H1 (cell line): ENCODE data around the gene TNFRSF13B. TPM values are rescaled to one million over a fixed set of nuclear protein-coding genes. Genes with fewer than 3 reads are reported as not detected.

Source experiments
- CTCF ChIA-PET: fragments of 300-600 bp; sonication (Branson Sonifier 250); formaldehyde crosslinking; loops from one replicate; lab custom pipeline; 2021; ENCODE audit not compliant: partially characterized antibody; lab: Charles Lee
- POLR2A ChIA-PET: fragments of 300-600 bp; sonication (Branson Sonifier 250); formaldehyde crosslinking; loops from one replicate; lab custom pipeline; 2021; ENCODE audit warnings: inconsistent platforms; ENCODE audit not compliant: partially characterized antibody; lab: Charles Lee
- DNase-seq, 2 experiments: peaks; one replicate each; pipeline versions ENCODE4 v3.0.0 to v3.0.0-alpha.2; 2010 to 2022; ENCODE audit warnings: low spot score in 2 of 2, low read depth in 1 of 2, mixed read lengths in 1 of 2
- FAIRE-seq: peaks from 2 replicates; lab custom pipeline; 2011; peaks lifted over from hg19 to GRCh38; lab: Jason Lieb, UNC
- H2AFZ ChIP-seq: 2 replicates; pipeline ENCODE4 v1.8.1; 2012; ENCODE audit warnings: low read length, inconsistent platforms
- H2AK5ac ChIP-seq: 2 replicates; pipeline ENCODE4 v1.6.1; 2013; ENCODE audit warnings: low read depth, low read length
- H2BK120ac ChIP-seq: replicated peaks from 2 replicates; pipeline ENCODE3; 2013; ENCODE audit warnings: low read depth, low read length, inconsistent platforms
- H2BK12ac ChIP-seq: 2 replicates; pipeline ENCODE4 v1.6.1; 2013; ENCODE audit warnings: low read depth, low read length
- H2BK15ac ChIP-seq: 2 replicates; pipeline ENCODE4 v1.6.1; 2013; ENCODE audit warnings: low read length
- H2BK20ac ChIP-seq: 2 replicates; pipeline ENCODE4 v1.6.1; 2013; ENCODE audit warnings: low read length
- H2BK5ac ChIP-seq: 2 replicates; pipeline ENCODE4 v1.6.1; 2013; ENCODE audit warnings: low read depth, low read length
- H3K14ac ChIP-seq: 2 replicates; pipeline ENCODE4 v1.6.1; 2013; ENCODE audit warnings: inconsistent platforms; ENCODE audit not compliant: insufficient read length
- H3K18ac ChIP-seq: 2 replicates; pipeline ENCODE4 v1.6.1; 2013; ENCODE audit warnings: low read length; ENCODE audit errors: extremely low read depth
- H3K23ac ChIP-seq: 2 replicates; pipeline ENCODE4 v1.6.1; 2013; ENCODE audit warnings: inconsistent platforms; ENCODE audit not compliant: insufficient read length
- H3K23me2 ChIP-seq: 2 replicates; pipeline ENCODE4 v1.6.1; 2013; ENCODE audit warnings: low read depth, low read length
- H3K27ac ChIP-seq: 2 replicates; pipeline ENCODE4 v1.6.1; 2011; ENCODE audit warnings: low read depth, low read length, inconsistent platforms
- H3K27me3 ChIP-seq, 4 experiments: replicated peaks in 1 of 4; 1 replicate in 1 of 4; 2 replicates in 3 of 4; pipeline versions ENCODE4 v1.6.1 to v1.8.1; 2011 to 2013; ENCODE audit warnings: low read length in 3 of 4, mild to moderate bottlenecking in 3 of 4, inconsistent platforms in 2 of 4, mixed read lengths in 2 of 4, moderate library complexity in 1 of 4; ENCODE audit not compliant: control insufficient read depth in 3 of 4, insufficient read depth in 3 of 4; ENCODE audit errors: extremely low read depth in 1 of 4
- H3K36me3 ChIP-seq, 4 experiments: 2 replicates each; pipeline versions ENCODE4 v1.6.1 to v1.8.1; 2011 to 2013; ENCODE audit warnings: mild to moderate bottlenecking in 4 of 4, low read length in 3 of 4, moderate library complexity in 2 of 4, control low read depth in 1 of 4, inconsistent platforms in 1 of 4; ENCODE audit not compliant: insufficient read depth in 4 of 4, control insufficient read depth in 2 of 4
- H3K4ac ChIP-seq: replicated peaks from 2 replicates; pipeline ENCODE3; 2013; ENCODE audit warnings: low read length, low read depth, mixed read lengths, inconsistent platforms; ENCODE audit not compliant: insufficient read length
- H3K4me1 ChIP-seq, 4 experiments: replicated peaks in 1 of 4; 1 replicate in 1 of 4; 2 replicates in 3 of 4; pipeline versions ENCODE4 v1.6.1 to v1.8.1; 2011 to 2013; ENCODE audit warnings: low read length in 3 of 4, inconsistent platforms in 2 of 4, mixed read lengths in 1 of 4; ENCODE audit not compliant: insufficient read depth in 4 of 4, control insufficient read depth in 3 of 4
- H3K4me2 ChIP-seq, 2 experiments: 2 replicates each; pipeline versions ENCODE4 v1.6.1 to v1.8.1; 2011 to 2013; ENCODE audit warnings: low read depth in 2 of 2, low read length in 2 of 2, control low read depth in 1 of 2, inconsistent platforms in 1 of 2, mild to moderate bottlenecking in 1 of 2; ENCODE audit not compliant: insufficient read depth in 1 of 2
- H3K4me3 ChIP-seq, 4 experiments: fragments of 200-600, 300-600 bp in 1 of 4; sonication (generic), shearing (Covaris generic), sonication (Bioruptor Twin) in 1 of 4; 2 replicates each; pipeline versions ENCODE4 v1.5.1 to v1.8.1; 2011 to 2016; ENCODE audit warnings: low read length in 4 of 4, low read depth in 3 of 4, control low read depth in 2 of 4, inconsistent platforms in 2 of 4, mild to moderate bottlenecking in 2 of 4, mixed read lengths in 1 of 4, moderate library complexity in 1 of 4; ENCODE audit not compliant: insufficient read depth in 2 of 4; ENCODE audit errors: extremely low read depth in 1 of 4
- H3K56ac ChIP-seq: replicated peaks from 2 replicates; pipeline ENCODE3; 2013; ENCODE audit warnings: low read depth, mild to moderate bottlenecking, mixed read lengths, low read length, inconsistent platforms; ENCODE audit not compliant: insufficient read length
- H3K79me1 ChIP-seq: 2 replicates; pipeline ENCODE4 v1.6.1; 2013; ENCODE audit warnings: low read depth, low read length, control low read depth
- H3K79me2 ChIP-seq, 2 experiments: 2 replicates each; pipeline versions ENCODE4 v1.6.1 to v1.8.1; 2012 to 2013; ENCODE audit warnings: low read length in 2 of 2, mild to moderate bottlenecking in 2 of 2, inconsistent platforms in 1 of 2; ENCODE audit not compliant: insufficient read depth in 2 of 2, control insufficient read depth in 1 of 2
- H3K9ac ChIP-seq, 4 experiments: replicated peaks in 1 of 4; 1 replicate in 1 of 4; 2 replicates in 3 of 4; pipeline versions ENCODE4 v1.6.1 to v1.8.1; 2011 to 2013; ENCODE audit warnings: low read depth in 3 of 4, low read length in 3 of 4, control low read depth in 2 of 4, mild to moderate bottlenecking in 2 of 4, moderate library complexity in 2 of 4, inconsistent platforms in 1 of 4; ENCODE audit errors: extremely low read depth in 1 of 4
- H3K9me3 ChIP-seq, 2 experiments: 2 replicates each; pipeline versions ENCODE4 v1.6.1 to v1.8.1; 2012 to 2013; ENCODE audit warnings: mild to moderate bottlenecking in 2 of 2, moderate library complexity in 2 of 2, control low read depth in 1 of 2, inconsistent platforms in 1 of 2, low read depth in 1 of 2, low read length in 1 of 2, mixed read lengths in 1 of 2; ENCODE audit not compliant: insufficient read depth in 2 of 2
- H4K20me1 ChIP-seq, 2 experiments: replicated peaks in 1 of 2; 2 replicates each; pipeline versions ENCODE3 to v1.8.1; 2011 to 2013; ENCODE audit warnings: inconsistent platforms in 2 of 2, low read length in 2 of 2, mild to moderate bottlenecking in 1 of 2; ENCODE audit not compliant: insufficient read depth in 2 of 2, control insufficient read depth in 1 of 2
- H4K5ac ChIP-seq: 2 replicates; pipeline ENCODE4 v1.6.1; 2013; ENCODE audit warnings: low read length, low read depth, mixed read lengths, inconsistent platforms; ENCODE audit not compliant: insufficient read length
- H4K8ac ChIP-seq: 2 replicates; pipeline ENCODE4 v1.8.0; 2013; ENCODE audit warnings: mild to moderate bottlenecking, moderate library complexity, low read length, inconsistent platforms; ENCODE audit not compliant: insufficient read depth; ENCODE audit errors: extremely low read depth
- H4K91ac ChIP-seq: replicated peaks from 2 replicates; pipeline ENCODE3; 2013; ENCODE audit warnings: low read length, mixed read lengths, inconsistent platforms; ENCODE audit not compliant: insufficient read length
- BRCA1 ChIP-seq: IDR thresholded peaks from 2 replicates; pipeline ENCODE4 v1.6.1; 2012; ENCODE audit warnings: low read depth, low read length, improper control_type of control experiment
- CBX5 ChIP-seq: fragments of 300-800, 300-1000 bp; sonication (generic); IDR thresholded peaks from 2 replicates; pipeline ENCODE4 v1.7.1; 2016; ENCODE audit warnings: antibody characterized with exemption, low read length, low read depth
- E2F6 ChIP-seq: IDR thresholded peaks from 2 replicates; pipeline ENCODE4 v1.6.1; 2012; ENCODE audit warnings: inconsistent platforms
- WGBS, 2 experiments: shearing (Covaris generic) in 1 of 2; methylation state at CpG; one replicate each; pipeline versions ENCODE4 v1.1.6 to v1.1.7; 2013 to 2015; ENCODE audit warnings: low lambda C conversion rate in 2 of 2, mixed read lengths in 2 of 2, inconsistent platforms in 1 of 2, low coverage in 1 of 2, missing lambda C conversion rate in 1 of 2; ENCODE audit not compliant: insufficient replicate concordance in 2 of 2, insufficient coverage in 1 of 2, insufficient read length in 1 of 2; ENCODE audit errors: extremely low coverage in 1 of 2, missing lambda C conversion rate in 1 of 2; 5-methylcytosine and 5-hydroxymethylcytosine counted together
- polyA plus RNA-seq, 7 experiments: library from polyadenylated mRNA; depleted of rRNA in 3 of 7; stranded (reverse) in 5 of 7; unstranded in 2 of 7; fragments of >200 nt in 5 of 7; fragments of 200-250 nt in 2 of 7; gene quantifications; 1 replicate in 5 of 7; 2 replicates in 1 of 7; 4 replicates in 1 of 7; pipeline versions ENCODE4 v1.2.1 to v1.2.3, GENCODE V29; 2011 to 2013; ENCODE audit warnings: missing spikeins in 2 of 7, mixed read lengths in 2 of 7
- total RNA-seq: library from RNA; stranded (reverse); fragmentation: NEBNext Ultra II Directional; extraction: Animal tissue kit (Norgen Biotek cat#: 25700); gene quantifications from 2 replicates; pipeline ENCODE4 v1.2.1, GENCODE V29; 2021

Gene TNFRSF13B
- total and polyA plus RNA-seq, 2 of the 8 experiments (the other 6 are each of a cell fraction or from before 2014, with no cell fraction given): not detected

GRCh38 chr17:16910341-16910740 lies 61.6 kb downstream of the TNFRSF13B start:
- no peak for TF ChIP-seq E2F6
- no peak for TF ChIP-seq BRCA1
- TF ChIP-seq CBX5: no peak
- DNase-seq: peak in 1 of 2 experiments; percentile 26
- CTCF ChIA-PET: interaction anchor here (1.8 kb wide), 1 partner anchor 9 kb away, joined by 6 read pairs; no protein-coding TSS in a partner anchor
- no peak overlapping the region for H3K9ac ChIP-seq
- H3K4me1 ChIP-seq: 0 out of 7 replicates have a peak, but pooled peaks cover 0 to 2% (median 0%) of the 10 kb centered on the region in 4 experiments
- H2BK15ac ChIP-seq: 0 out of 2 replicates have a peak overlapping the region, but pooled peaks have one; percentile 29
- no peak overlapping the region for H3K14ac ChIP-seq
- no peaks in the 10 kb centered on the region for H3K9me3 ChIP-seq
- POLR2A ChIA-PET: no interaction called here
- no peak overlapping the region for H3K4me3 ChIP-seq
- H3K79me2 ChIP-seq: no peaks in the 10 kb centered on the region
- no peak overlapping the region for H3K23ac ChIP-seq
- no peaks in the 10 kb centered on the region for H3K27me3 ChIP-seq
- H2BK20ac ChIP-seq: no peak overlapping the region
- no peak overlapping the region for H3K18ac ChIP-seq
- H3K56ac ChIP-seq: no peak overlapping the region
- H4K5ac ChIP-seq: no peak overlapping the region
- no peak overlapping the region for H2BK120ac ChIP-seq
- H2BK12ac ChIP-seq: no peak overlapping the region
- no peak overlapping the region for H3K4ac ChIP-seq
- no peaks in the 10 kb centered on the region for H3K36me3 ChIP-seq
- FAIRE-seq: no peak
- H2AK5ac ChIP-seq: no peak overlapping the region
- 87% methylated on average over 8 of the region's 8 CpGs; no CpG with 5 or more reads in 1 of the 2 experiments for WGBS, 2 experiments
- H2BK5ac ChIP-seq: no peak overlapping the region
- no peaks in the 10 kb centered on the region for H4K20me1 ChIP-seq
- no peaks in the 10 kb centered on the region for H3K79me1 ChIP-seq
- H2AFZ ChIP-seq: no peak overlapping the region
- H3K27ac ChIP-seq: no peak overlapping the region
- no peaks in the 10 kb centered on the region for H3K23me2 ChIP-seq
- H4K8ac ChIP-seq: no peak overlapping the region
- H4K91ac ChIP-seq: no peak overlapping the region
- H3K4me2 ChIP-seq: no peak overlapping the region
